MM.1S (cell line): ENCODE results near the gene CHN1.

Experiments used
- EZH2 ChIP-seq: fragments of 300-600 bp; sonication (generic); optimal IDR thresholded peaks from 2 replicates; pipeline ENCODE3; 2017; ENCODE audit warnings: low read depth, mild to moderate bottlenecking, antibody characterized with exemption, low read length, mixed read lengths
- TF ChIP-seq, protein P1 (sequence below): fragments of 300-600 bp; sonication (generic); IDR thresholded peaks from 2 replicates; pipeline ENCODE4 v1.5.1; 2016; ENCODE audit warnings: antibody characterized with exemption, low read length, mixed read lengths

DNA sequence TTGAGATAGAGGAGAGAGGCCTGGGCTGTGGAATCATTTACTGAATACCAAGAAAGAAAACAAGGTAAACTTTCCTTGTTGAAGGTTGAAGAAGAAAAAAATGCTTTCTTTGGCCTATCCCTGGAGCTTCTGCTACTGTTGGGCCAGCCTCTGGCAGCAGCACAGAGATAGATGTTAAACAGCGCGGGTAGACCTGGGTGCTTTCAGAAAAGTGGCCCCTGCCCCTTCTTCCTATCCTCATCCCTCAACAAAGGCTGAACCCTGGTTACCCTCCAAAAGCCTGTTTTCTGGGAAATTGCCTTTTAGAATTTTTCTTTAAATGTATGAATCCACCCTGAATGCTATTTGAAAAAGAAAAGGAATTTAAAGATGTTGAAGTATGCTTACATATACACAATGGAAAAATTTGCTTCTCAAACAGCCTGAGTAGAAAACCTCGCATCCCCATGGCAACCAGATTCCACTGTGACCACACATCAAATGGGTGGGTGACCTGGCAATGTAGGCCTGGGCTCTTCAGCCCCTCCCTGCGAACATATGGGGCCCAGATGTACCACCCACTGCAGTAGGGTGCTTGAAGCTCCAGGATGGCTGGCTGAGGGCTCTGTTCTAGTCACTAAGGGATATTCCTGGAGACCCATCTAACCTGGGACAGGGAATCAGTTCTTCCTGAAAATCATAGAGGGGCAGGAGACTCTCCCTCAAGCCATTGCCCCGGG is 217.5 kb downstream of the CHN1 start:
- TF ChIP-seq, protein P1, sequence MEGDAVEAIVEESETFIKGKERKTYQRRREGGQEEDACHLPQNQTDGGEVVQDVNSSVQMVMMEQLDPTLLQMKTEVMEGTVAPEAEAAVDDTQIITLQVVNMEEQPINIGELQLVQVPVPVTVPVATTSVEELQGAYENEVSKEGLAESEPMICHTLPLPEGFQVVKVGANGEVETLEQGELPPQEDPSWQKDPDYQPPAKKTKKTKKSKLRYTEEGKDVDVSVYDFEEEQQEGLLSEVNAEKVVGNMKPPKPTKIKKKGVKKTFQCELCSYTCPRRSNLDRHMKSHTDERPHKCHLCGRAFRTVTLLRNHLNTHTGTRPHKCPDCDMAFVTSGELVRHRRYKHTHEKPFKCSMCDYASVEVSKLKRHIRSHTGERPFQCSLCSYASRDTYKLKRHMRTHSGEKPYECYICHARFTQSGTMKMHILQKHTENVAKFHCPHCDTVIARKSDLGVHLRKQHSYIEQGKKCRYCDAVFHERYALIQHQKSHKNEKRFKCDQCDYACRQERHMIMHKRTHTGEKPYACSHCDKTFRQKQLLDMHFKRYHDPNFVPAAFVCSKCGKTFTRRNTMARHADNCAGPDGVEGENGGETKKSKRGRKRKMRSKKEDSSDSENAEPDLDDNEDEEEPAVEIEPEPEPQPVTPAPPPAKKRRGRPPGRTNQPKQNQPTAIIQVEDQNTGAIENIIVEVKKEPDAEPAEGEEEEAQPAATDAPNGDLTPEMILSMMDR = no peak
- no peak for TF ChIP-seq EZH2
